ENCODE data around the gene DNAJB14. TPM values are rescaled to one million over a fixed set of nuclear protein-coding genes. Genes with fewer than 3 reads are reported as not detected.

Gene DNAJB14
- total RNA-seq, 3 donors from 2014 or later: 33.4 to 46.4 (median 37.4) TPM

- H3K27me3 ChIP-seq: no peaks in the 10 kb centered on the region
- no peak for DNase-seq (ENCODE audit: low spot score in 2 of 2)
- H3K36me3 ChIP-seq: no peaks in the 10 kb centered on the region
- H3K4me3 ChIP-seq: no peak overlapping the region
- no peaks in the 10 kb centered on the region for H3K4me1 ChIP-seq
- no peaks in the 10 kb centered on the region for H3K9me3 ChIP-seq
- H3K27ac ChIP-seq: no peak overlapping the region
- no peak for TF ChIP-seq CTCF (IDR thresholded peaks at IDR 0.05)
- no peak for TF ChIP-seq POLR2A (IDR thresholded peaks at IDR 0.05)
- TF ChIP-seq POLR2AphosphoS5 (IDR thresholded peaks at IDR 0.05): no peak
- intact Hi-C loops (cut with DNase I; ENCODE audit: low total_unique reads): no loop called here
These were observed 85.1 kb downstream of the DNAJB14 start for GRCh38 chr4:99861120-99861905.

GRCh38 chr4:99860521-99860920, 85.9 kb downstream of the DNAJB14 start:
- H3K36me3 ChIP-seq: no peaks in the 10 kb centered on the region
- TF ChIP-seq POLR2A (IDR thresholded peaks at IDR 0.05) (no peak), POLR2AphosphoS5 (IDR thresholded peaks at IDR 0.05) (no peak), CTCF (IDR thresholded peaks at IDR 0.05) (no peak)
- no peak for DNase-seq (ENCODE audit: low spot score in 2 of 2)
- no peaks in the 10 kb centered on the region for H3K4me1 ChIP-seq
- H3K4me3 ChIP-seq: no peak overlapping the region
- no peak overlapping the region for H3K27ac ChIP-seq
- intact Hi-C loops (cut with DNase I; ENCODE audit: low total_unique reads): no loop called here
- H3K9me3 ChIP-seq: no peaks in the 10 kb centered on the region
- no peaks in the 10 kb centered on the region for H3K27me3 ChIP-seq

GRCh38 chr4:99859618-99860017, 86.8 kb downstream of the DNAJB14 start:
- H3K27ac ChIP-seq: no peak overlapping the region
- no peaks in the 10 kb centered on the region for H3K36me3 ChIP-seq
- no peaks in the 10 kb centered on the region for H3K27me3 ChIP-seq
- DNase-seq (ENCODE audit: low spot score in 2 of 2): no peak
- no peaks in the 10 kb centered on the region for H3K4me1 ChIP-seq
- intact Hi-C loops (cut with DNase I; ENCODE audit: low total_unique reads): no loop called here
- no peaks in the 10 kb centered on the region for H3K9me3 ChIP-seq
- TF ChIP-seq POLR2A (IDR thresholded peaks at IDR 0.05) (no peak), POLR2AphosphoS5 (IDR thresholded peaks at IDR 0.05) (no peak), CTCF (IDR thresholded peaks at IDR 0.05) (no peak)
- no peak overlapping the region for H3K4me3 ChIP-seq

GRCh38 chr4:99857307-99857706, 89.1 kb downstream of the DNAJB14 start:
- no peak overlapping the region for H3K27ac ChIP-seq
- intact Hi-C loops (cut with DNase I; ENCODE audit: low total_unique reads): no loop called here

More at GRCh38 chr4:99857307-99857706, 89.1 kb downstream of the DNAJB14 start:
- no peaks in the 10 kb centered on the region for H3K9me3 ChIP-seq
- no peak for TF ChIP-seq POLR2AphosphoS5 (IDR thresholded peaks at IDR 0.05)
- TF ChIP-seq POLR2A (IDR thresholded peaks at IDR 0.05): no peak
- no peak for TF ChIP-seq CTCF (IDR thresholded peaks at IDR 0.05)
- no peak overlapping the region for H3K4me3 ChIP-seq
- DNase-seq (ENCODE audit: low spot score in 2 of 2): no peak
- no peaks in the 10 kb centered on the region for H3K4me1 ChIP-seq
- H3K36me3 ChIP-seq: no peaks in the 10 kb centered on the region
- H3K27me3 ChIP-seq: no peaks in the 10 kb centered on the region
